IMR-90 (cell line): ENCODE measurements around the gene HOXB8. TPM values are rescaled to one million over a fixed set of nuclear protein-coding genes. Genes with fewer than 3 reads are reported as not detected.
A peak's percentile ranks its signal among the peaks of the same experiment; 100 is the strongest.

Source experiments
- ATAC-seq: fragments of 200-7000 bp; cut with Tn5 transposase; 2 replicates; pipeline ENCODE4 v1.9.1; 2020; ENCODE audit warnings: low read depth, mild to moderate bottlenecking, moderate library complexity
- BruUV-seq: library from RNA; stranded (reverse); fragments of 400-500 nt; replicated peaks from 2 replicates; lab custom pipeline; 2021; lab: Mats Ljungman, UMichigan
- CTCF ChIA-PET: fragments of 300-600 bp; formaldehyde crosslinking; extraction: SDS; loops from one replicate; lab custom pipeline; 2021; ENCODE audit warnings: antibody characterized with exemption; lab: Yijun Ruan, JAX
- POLR2A ChIA-PET: fragments of 300-600 bp; sonication (Branson Sonifier 250); formaldehyde crosslinking; loops from one replicate; lab custom pipeline; 2022; ENCODE audit warnings: antibody characterized with exemption; ENCODE audit not compliant: unreplicated experiment; lab: Charles Lee
- DNase-seq: peaks from one replicate; pipeline ENCODE4 v3.0.0; 2013
- H2AFZ ChIP-seq: replicated peaks from 2 replicates; pipeline ENCODE3; 2013; ENCODE audit warnings: low read length, mild to moderate bottlenecking; ENCODE audit not compliant: poor library complexity
- H2AK5ac ChIP-seq: 2 replicates; pipeline ENCODE4 v1.6.1; 2013; ENCODE audit warnings: low read depth, low read length, inconsistent platforms
- H2AK9ac ChIP-seq: replicated peaks from 2 replicates; pipeline ENCODE3; 2013; ENCODE audit warnings: mild to moderate bottlenecking, low read depth, low read length, moderate library complexity; ENCODE audit not compliant: poor library complexity
- H2BK120ac ChIP-seq: 2 replicates; pipeline ENCODE4 v1.6.1; 2013; ENCODE audit warnings: low read depth, low read length, inconsistent platforms
- H2BK15ac ChIP-seq: 3 replicates; pipeline ENCODE4 v1.6.1; 2013; ENCODE audit warnings: low read depth, low read length, inconsistent platforms
- H2BK20ac ChIP-seq: 2 replicates; pipeline ENCODE4 v1.6.1; 2013; ENCODE audit warnings: low read depth, mild to moderate bottlenecking, inconsistent platforms, low read length, moderate library complexity
- H2BK5ac ChIP-seq: 2 replicates; pipeline ENCODE4 v1.6.1; 2013; ENCODE audit warnings: mild to moderate bottlenecking, low read depth, low read length, inconsistent platforms; ENCODE audit not compliant: poor library complexity, severe bottlenecking
- H3K14ac ChIP-seq: replicated peaks from 2 replicates; pipeline ENCODE4 v1.6.1; 2013; ENCODE audit warnings: low read depth, low read length, inconsistent platforms
- H3K18ac ChIP-seq: 2 replicates; pipeline ENCODE4 v1.6.1; 2013; ENCODE audit warnings: low read depth, low read length, control low read depth
- H3K23ac ChIP-seq: 2 replicates; pipeline ENCODE4 v1.6.1; 2013; ENCODE audit warnings: low read depth, low read length, inconsistent platforms
- H3K27ac ChIP-seq: 2 replicates; pipeline ENCODE4 v1.5.1; 2013; ENCODE audit warnings: mild to moderate bottlenecking, control low read depth, low read length; ENCODE audit not compliant: insufficient read depth
- H3K27me3 ChIP-seq: 2 replicates; pipeline ENCODE4 v1.6.1; 2013; ENCODE audit warnings: low read length; ENCODE audit not compliant: control insufficient read depth, insufficient read depth
- H3K36me3 ChIP-seq: 2 replicates; pipeline ENCODE4 v1.6.1; 2013; ENCODE audit warnings: low read length, mixed read lengths; ENCODE audit not compliant: control insufficient read depth, insufficient read depth
- H3K4ac ChIP-seq: 2 replicates; pipeline ENCODE4 v1.6.1; 2013; ENCODE audit warnings: low read depth, low read length, inconsistent platforms
- H3K4me1 ChIP-seq: 2 replicates; pipeline ENCODE4 v1.6.1; 2013; ENCODE audit warnings: low read length, mixed read lengths; ENCODE audit not compliant: control insufficient read depth, insufficient read depth
- H3K4me2 ChIP-seq: 2 replicates; pipeline ENCODE4 v1.6.1; 2013; ENCODE audit warnings: low read depth, mild to moderate bottlenecking, control low read depth, low read length, moderate library complexity
- H3K4me3 ChIP-seq: 2 replicates; pipeline ENCODE4 v1.5.1; 2013; ENCODE audit warnings: low read depth, mild to moderate bottlenecking, control low read depth, low read length, moderate library complexity; ENCODE audit not compliant: insufficient read depth
- H3K56ac ChIP-seq: 2 replicates; pipeline ENCODE4 v1.6.1; 2013; ENCODE audit warnings: low read length, inconsistent platforms; ENCODE audit not compliant: insufficient read depth; ENCODE audit errors: extremely low read depth
- H3K79me1 ChIP-seq, 2 experiments: 2 replicates each; pipeline ENCODE4 v1.6.1; 2013; ENCODE audit warnings: low read length in 2 of 2, inconsistent platforms in 1 of 2, low read depth in 1 of 2
- H3K9ac ChIP-seq: 2 replicates; pipeline ENCODE4 v1.6.1; 2013; ENCODE audit warnings: low read depth, low read length, control low read depth
- H3K9me1 ChIP-seq: 2 replicates; pipeline ENCODE4 v1.6.1; 2013; ENCODE audit warnings: low read length, inconsistent platforms; ENCODE audit not compliant: insufficient read depth
- H3K9me3 ChIP-seq: 2 replicates; pipeline ENCODE4 v1.6.1; 2013; ENCODE audit warnings: low read length; ENCODE audit not compliant: control insufficient read depth, insufficient read depth
- H4K20me1 ChIP-seq: 2 replicates; pipeline ENCODE4 v1.6.1; 2013; ENCODE audit warnings: low read length, inconsistent platforms; ENCODE audit not compliant: insufficient read depth
- H4K5ac ChIP-seq: 2 replicates; pipeline ENCODE4 v1.6.1; 2013; ENCODE audit warnings: mild to moderate bottlenecking, low read depth, low read length, control low read depth
- H4K8ac ChIP-seq, 2 experiments: 2 replicates each; pipeline ENCODE4 v1.6.1; 2013; ENCODE audit warnings: low read depth in 2 of 2, low read length in 2 of 2, control low read depth in 1 of 2, inconsistent platforms in 1 of 2
- H4K91ac ChIP-seq: 2 replicates; pipeline ENCODE4 v1.6.1; 2013; ENCODE audit warnings: low read depth, low read length, inconsistent platforms; ENCODE audit not compliant: insufficient read depth
- BHLHE40 ChIP-seq: fragments of 150-350 bp; IDR thresholded peaks from 2 replicates; pipeline ENCODE4 v1.6.1; 2016; ENCODE audit warnings: mild to moderate bottlenecking, low read depth, low read length
- CEBPB ChIP-seq: IDR thresholded peaks from 2 replicates; pipeline ENCODE4 v1.6.1; 2012; ENCODE audit warnings: low read depth, low read length, improper control_type of control experiment
- CHD1 ChIP-seq: IDR thresholded peaks from 2 replicates; pipeline ENCODE4 v1.6.1; 2012; ENCODE audit warnings: low read depth, low read length, improper control_type of control experiment
- CTCF ChIP-seq: conservative IDR thresholded peaks from 2 replicates; pipeline ENCODE4 v1.5.1; 2012; ENCODE audit warnings: mild to moderate bottlenecking, low read depth, low read length, improper control_type of control experiment
- ELK1 ChIP-seq: fragments of 150-350 bp; IDR thresholded peaks from 2 replicates; pipeline ENCODE4 v1.6.1; 2016; ENCODE audit warnings: low read depth, mild to moderate bottlenecking, low read length, moderate library complexity, borderline replicate concordance
- FOS ChIP-seq: fragments of 150-350 bp; IDR thresholded peaks from 2 replicates; pipeline ENCODE4 v1.6.1; 2016; ENCODE audit warnings: low read depth, low read length
- MAFK ChIP-seq: IDR thresholded peaks from 2 replicates; pipeline ENCODE4 v1.6.1; 2012; ENCODE audit warnings: low read depth, low read length, improper control_type of control experiment
- MAZ ChIP-seq: IDR thresholded peaks from 2 replicates; pipeline ENCODE4 v1.6.1; 2012; ENCODE audit warnings: low read depth, mild to moderate bottlenecking, low read length, improper control_type of control experiment, moderate library complexity, borderline replicate concordance
- MXI1 ChIP-seq: IDR thresholded peaks from 2 replicates; pipeline ENCODE4 v1.6.1; 2012; ENCODE audit warnings: low read depth, mild to moderate bottlenecking, low read length, moderate library complexity, borderline replicate concordance
- NFE2L2 ChIP-seq: fragments of 150-350 bp; IDR thresholded peaks from 2 replicates; pipeline ENCODE4 v1.6.1; 2016; ENCODE audit warnings: low read depth, mild to moderate bottlenecking, low read length
- POLR2A ChIP-seq: IDR thresholded peaks from 2 replicates; pipeline ENCODE4 v1.6.1; 2012; ENCODE audit warnings: mild to moderate bottlenecking, low read depth, low read length
- RCOR1 ChIP-seq: IDR thresholded peaks from 2 replicates; pipeline ENCODE4 v1.6.1; 2012; ENCODE audit warnings: mild to moderate bottlenecking, low read length, improper control_type of control experiment; ENCODE audit not compliant: insufficient replicate concordance
- RFX5 ChIP-seq: IDR thresholded peaks from 2 replicates; pipeline ENCODE4 v1.8.0; 2012; ENCODE audit warnings: low read depth, mild to moderate bottlenecking, low read length, moderate library complexity
- SMC3 ChIP-seq: fragments of 150-350 bp; IDR thresholded peaks from 2 replicates; pipeline ENCODE4 v1.6.1; 2016; ENCODE audit warnings: low read depth, mild to moderate bottlenecking, antibody characterized with exemption, low read length, moderate library complexity
- WGBS, 2 experiments: methylation state at CpG; one replicate each; pipeline versions ENCODE4 v1.1.5 to v1.1.7; 2013; ENCODE audit warnings: missing lambda C conversion rate in 2 of 2; ENCODE audit not compliant: insufficient read length in 1 of 2; ENCODE audit errors: extremely low coverage in 2 of 2; 5-methylcytosine and 5-hydroxymethylcytosine counted together
- dilution Hi-C: fragments of 300-500 bp; cut with HindIII; formaldehyde crosslinking; loops from one replicate; pipeline ENCODE4 v1.14.3; 2018; ENCODE audit warnings: low sequenced_read_pairs; ENCODE audit not compliant: unreplicated experiment
- in situ Hi-C: fragments of 300-500 bp; cut with MboI; formaldehyde crosslinking; loops from 3 replicates; pipeline ENCODE4 v1.14.3; 2019; ENCODE audit warnings: low sequenced_read_pairs, inconsistent platforms, mixed read lengths
- intact Hi-C: fragments of 100-400 bp; cut with micrococcal nuclease; formaldehyde crosslinking; loops from 2 replicates; pipeline ENCODE4 v1.10.0; 2022
- polyA plus RNA-seq, 3 experiments: library from polyadenylated mRNA; depleted of rRNA; stranded (reverse); fragments of >200 nt; gene quantifications; 2 replicates each; pipeline ENCODE4 v1.2.3, GENCODE V29; 2012; ENCODE audit warnings: low replicate concordance in 1 of 3
- total RNA-seq: library from RNA; depleted of rRNA; stranded (reverse); fragments of >200 nt; gene quantifications from 2 replicates; pipeline ENCODE4 v1.2.3, GENCODE V29; 2012

The HOXB8 gene
- total and polyA plus RNA-seq, 2 of the 4 experiments (the other 2 are of a cell fraction): 0.54 to 5.3 TPM

GRCh38 chr17:48579760-48580554 is 35.1 kb downstream of the HOXB8 start:
- Histone ChIP-seq H3K4me3 (peak overlapping the region; percentile 92), H3K27ac (peak overlapping the region; percentile 100)
- TF ChIP-seq FOS (no peak), MAZ (no peak), SMC3 (no peak), CTCF (no peak), NFE2L2 (no peak), MXI1 (no peak), CEBPB (no peak), ELK1 (no peak), BHLHE40 (no peak), RFX5 (no peak), MAFK (no peak), RCOR1 (no peak), CHD1 (no peak), POLR2A (no peak)

More at GRCh38 chr17:48579760-48580554, 35.1 kb downstream of the HOXB8 start:
- ChIA-PET CTCF (interaction anchor here (0.6 kb wide), 1 partner anchor 228 kb away, joined by 7 read pairs; no protein-coding TSS in a partner anchor), POLR2A (interaction anchor here (0.5 to 1.2 kb wide), 5 partner anchors 11 to 437 kb away, joined by 3 to 9 read pairs (median 3); no protein-coding TSS in a partner anchor)
- intact Hi-C loops (no loop called here), in situ Hi-C loops (no loop called here), dilution Hi-C loops (no loop called here)
- peak overlapping the region; percentile 91 for H2AK9ac ChIP-seq
- peaks cover 14% of the 10 kb centered on the region for H3K4me1 ChIP-seq
- H3K79me1 ChIP-seq: no peaks in the 10 kb centered on the region
- peaks cover 5% of the 10 kb centered on the region for H4K20me1 ChIP-seq
- H3K9ac ChIP-seq: peak overlapping the region; percentile 100
- peak overlapping the region; percentile 86 for H4K5ac ChIP-seq
- no peak overlapping the region for H2AFZ ChIP-seq
- BruUV-seq: no TSS peak
- H3K56ac ChIP-seq: peak overlapping the region; percentile 99
- no peaks in the 10 kb centered on the region; the same call in 1 of the 2 replicates for H3K9me1 ChIP-seq
- peak overlapping the region; percentile 89 to 94 for H4K8ac ChIP-seq
- DNase-seq: peak; percentile 82
- no peaks in the 10 kb centered on the region for H3K27me3 ChIP-seq
- 0 out of 2 replicates have a peak overlapping the region, but pooled peaks have one; percentile 68 for H2AK5ac ChIP-seq
- WGBS, 2 experiments: no CpG with 5 or more reads among the region's 26 CpGs
- H3K36me3 ChIP-seq: peaks cover 29% of the 10 kb centered on the region
- peak overlapping the region; percentile 96 for H3K18ac ChIP-seq
- H2BK15ac ChIP-seq: peak overlapping the region; percentile 63; the same call in 2 of the 3 replicates
- H4K91ac ChIP-seq: peak overlapping the region; percentile 96
- H3K14ac ChIP-seq: peak overlapping the region; percentile 97
- H3K9me3 ChIP-seq: no peaks in the 10 kb centered on the region
- peak overlapping the region; percentile 100 for H3K23ac ChIP-seq
- ATAC-seq: no peak
- H3K4ac ChIP-seq: peak overlapping the region; percentile 99
- H2BK120ac ChIP-seq: peak overlapping the region; percentile 93
- peak overlapping the region; percentile 79 for H2BK20ac ChIP-seq
- peak overlapping the region; percentile 99 for H2BK5ac ChIP-seq
- H3K4me2 ChIP-seq: peak overlapping the region; percentile 93
